ENCODE measurements around the gene WDR18.

Gene WDR18

DNA sequence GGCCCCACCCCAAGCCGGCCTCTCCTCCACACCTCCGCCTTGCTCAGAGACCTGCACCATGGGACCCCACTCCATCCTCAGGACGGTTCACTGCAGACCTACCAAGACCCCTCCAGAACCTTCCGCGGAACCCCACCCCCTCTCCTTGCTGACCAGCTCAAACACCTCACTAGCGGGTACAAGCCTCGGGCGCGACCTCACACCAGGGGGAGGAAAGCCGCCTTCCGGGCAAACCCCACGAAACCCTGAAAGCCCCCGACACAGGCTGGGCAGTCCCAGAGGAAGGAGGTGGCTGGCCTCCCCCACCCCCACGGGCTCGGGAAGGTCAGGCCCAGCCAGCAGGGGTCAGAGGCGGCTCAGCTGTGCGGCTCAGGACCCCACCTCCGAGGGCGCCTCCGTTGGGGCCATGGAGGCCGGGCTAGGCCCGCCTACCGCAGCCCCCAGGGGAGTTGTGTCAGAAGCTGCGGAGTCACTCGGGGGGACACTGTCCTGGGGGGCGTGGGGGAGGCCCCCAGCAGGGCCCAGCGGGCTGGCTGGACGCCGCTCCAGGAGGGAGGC lies 25.9 kb downstream of the WDR18 start:
- Histone ChIP-seq H3K4me3 (no peak overlapping the region), H3K27ac (no peak overlapping the region), H3K9me3 (ENCODE audit: low read depth, low read length) (no peaks in the 10 kb centered on the region), H3K36me3 (ENCODE audit: insufficient read depth, low read length) (peaks cover 11% of the 10 kb centered on the region; the same call in 1 of the 2 replicates), H3K9ac (ENCODE audit: insufficient read length) (no peak overlapping the region)
- DNase-seq (ENCODE audit: low read depth, low spot score) = no peak
- no peak for TF ChIP-seq POLR2AphosphoS5 (IDR thresholded peaks at IDR 0.05; ENCODE audit: borderline replicate concordance, low read depth, low read length)
- no peak for TF ChIP-seq FOXP2 (optimal IDR thresholded peaks at IDR 0.05; ENCODE audit: control extremely low read depth, extremely low read length, insufficient read depth)
- no peak for TF ChIP-seq EZH2 (IDR thresholded peaks at IDR 0.05)

DNA sequence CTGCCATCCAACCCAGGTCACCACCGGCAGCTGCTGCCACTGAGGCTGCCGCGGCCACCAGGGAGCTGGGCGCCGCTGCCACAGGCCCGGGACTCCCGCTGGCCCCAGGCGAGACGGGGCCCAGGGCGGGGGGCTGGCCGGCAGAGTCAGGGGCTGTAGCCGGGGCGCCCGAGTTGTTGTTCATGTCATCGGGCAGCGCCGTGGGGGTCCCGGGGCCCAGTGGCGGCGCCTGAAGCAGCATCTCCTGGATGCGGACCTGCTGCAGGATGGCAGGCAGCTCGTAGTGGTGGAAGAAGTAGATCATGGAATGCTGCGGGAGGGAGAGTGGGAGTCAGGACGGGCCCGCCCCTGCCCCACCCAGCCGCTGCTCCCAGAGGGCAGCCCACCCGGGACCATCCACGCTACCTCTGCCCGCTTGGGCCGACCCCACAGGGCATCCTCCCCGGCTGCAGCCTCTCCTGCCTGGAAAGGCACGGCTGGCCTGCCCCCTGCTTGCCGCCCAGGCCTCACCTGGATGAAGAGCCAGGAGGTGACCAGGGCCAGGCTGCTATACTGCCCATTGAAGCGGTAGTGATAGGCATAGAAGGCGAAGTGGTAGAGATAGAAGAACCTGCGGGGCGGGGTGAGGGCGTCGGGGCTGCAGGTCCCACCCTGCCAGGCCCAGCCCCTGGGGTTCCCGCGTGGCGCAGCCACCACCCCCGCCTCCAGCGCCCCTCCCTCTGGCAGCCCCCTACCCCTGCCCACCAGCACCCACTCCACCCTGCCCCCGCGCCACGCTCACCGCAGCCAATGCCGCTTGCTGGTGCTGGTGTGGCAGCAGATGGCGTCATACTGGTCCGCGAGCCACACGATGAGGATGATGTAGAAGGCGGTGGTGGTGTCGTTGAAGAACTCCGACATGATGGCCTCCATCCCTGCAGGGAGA lies 26.7 kb downstream of the WDR18 start:
- no peak overlapping the region for H3K27ac ChIP-seq
- peaks cover 11% of the 10 kb centered on the region; the same call in 1 of the 2 replicates for H3K36me3 ChIP-seq (ENCODE audit: insufficient read depth, low read length)
- no peak for DNase-seq (ENCODE audit: low read depth, low spot score)
- no peaks in the 10 kb centered on the region for H3K9me3 ChIP-seq (ENCODE audit: low read depth, low read length)
- no peak overlapping the region for H3K4me3 ChIP-seq
- no peak overlapping the region for H3K9ac ChIP-seq (ENCODE audit: insufficient read length)
- TF ChIP-seq EZH2 (IDR thresholded peaks at IDR 0.05) (no peak), FOXP2 (optimal IDR thresholded peaks at IDR 0.05; ENCODE audit: control extremely low read depth, extremely low read length, insufficient read depth) (no peak), POLR2AphosphoS5 (IDR thresholded peaks at IDR 0.05; ENCODE audit: borderline replicate concordance, low read depth, low read length) (no peak)

DNA sequence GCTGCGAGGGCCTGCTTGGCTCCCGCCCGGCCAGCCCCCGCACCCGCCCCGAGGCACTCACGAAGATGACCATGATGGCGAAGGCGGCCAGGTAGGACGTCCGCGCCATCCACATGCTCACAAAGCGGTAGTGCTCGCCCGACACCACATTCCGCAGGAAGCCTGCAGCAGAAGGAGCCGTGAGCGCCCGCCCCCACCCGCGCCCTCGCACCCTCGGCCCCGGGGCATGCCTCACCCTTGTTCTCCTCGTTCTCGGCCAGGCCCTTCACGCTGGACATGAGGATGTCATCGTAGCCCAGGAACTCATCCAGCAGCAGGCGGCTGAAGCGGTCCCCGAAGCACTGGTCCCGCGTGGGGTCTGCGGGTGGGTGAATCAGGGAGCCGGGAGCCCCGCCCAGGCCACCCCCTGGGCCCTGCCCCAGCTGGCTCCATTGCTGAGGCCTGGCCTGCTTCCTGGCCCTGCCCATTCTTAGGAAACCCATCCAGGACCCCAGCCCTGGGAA lies 27.7 kb downstream of the WDR18 start:
- TF ChIP-seq POLR2AphosphoS5 (IDR thresholded peaks at IDR 0.05; ENCODE audit: borderline replicate concordance, low read depth, low read length) = no peak
- no peak for TF ChIP-seq EZH2 (IDR thresholded peaks at IDR 0.05)
- no peak for TF ChIP-seq FOXP2 (optimal IDR thresholded peaks at IDR 0.05; ENCODE audit: control extremely low read depth, extremely low read length, insufficient read depth)
- no peak overlapping the region for H3K9ac ChIP-seq (ENCODE audit: insufficient read length)
- H3K27ac ChIP-seq = no peak overlapping the region
- no peaks in the 10 kb centered on the region for H3K9me3 ChIP-seq (ENCODE audit: low read depth, low read length)
- H3K36me3 ChIP-seq (ENCODE audit: insufficient read depth, low read length) = peaks cover 11% of the 10 kb centered on the region; the same call in 1 of the 2 replicates
- DNase-seq (ENCODE audit: low read depth, low spot score) = no peak
- no peak overlapping the region for H3K4me3 ChIP-seq

DNA sequence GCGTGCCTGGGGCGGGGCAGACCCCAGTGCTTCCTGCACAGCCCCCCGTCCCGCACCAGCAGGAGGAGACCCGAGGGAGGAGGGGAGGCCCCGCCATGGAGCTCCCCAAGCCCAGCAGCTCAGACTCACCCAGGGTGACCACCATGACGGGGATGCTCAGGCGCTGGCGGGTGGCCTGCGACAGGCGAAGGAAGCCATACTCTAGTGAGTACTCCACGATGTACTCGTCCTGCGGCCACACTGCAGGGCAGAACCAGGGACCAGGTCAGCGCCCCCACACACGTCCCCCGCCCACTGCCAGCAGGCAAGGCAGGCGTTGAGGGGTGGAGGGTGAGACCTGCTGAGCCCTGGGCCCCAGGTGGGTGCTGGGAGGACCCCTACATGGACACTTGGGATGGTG lies 28.2 kb downstream of the WDR18 start:
- TF ChIP-seq POLR2AphosphoS5 (IDR thresholded peaks at IDR 0.05; ENCODE audit: borderline replicate concordance, low read depth, low read length) = no peak
- no peak for TF ChIP-seq EZH2 (IDR thresholded peaks at IDR 0.05)
- TF ChIP-seq FOXP2 (optimal IDR thresholded peaks at IDR 0.05; ENCODE audit: control extremely low read depth, extremely low read length, insufficient read depth) = no peak
- no peak overlapping the region for H3K27ac ChIP-seq
- no peak overlapping the region for H3K4me3 ChIP-seq
- H3K9me3 ChIP-seq (ENCODE audit: low read depth, low read length) = no peaks in the 10 kb centered on the region
- DNase-seq (ENCODE audit: low read depth, low spot score) = no peak
- H3K9ac ChIP-seq (ENCODE audit: insufficient read length) = no peak overlapping the region
- H3K36me3 ChIP-seq (ENCODE audit: insufficient read depth, low read length) = peaks cover 11% of the 10 kb centered on the region; the same call in 1 of the 2 replicates

DNA sequence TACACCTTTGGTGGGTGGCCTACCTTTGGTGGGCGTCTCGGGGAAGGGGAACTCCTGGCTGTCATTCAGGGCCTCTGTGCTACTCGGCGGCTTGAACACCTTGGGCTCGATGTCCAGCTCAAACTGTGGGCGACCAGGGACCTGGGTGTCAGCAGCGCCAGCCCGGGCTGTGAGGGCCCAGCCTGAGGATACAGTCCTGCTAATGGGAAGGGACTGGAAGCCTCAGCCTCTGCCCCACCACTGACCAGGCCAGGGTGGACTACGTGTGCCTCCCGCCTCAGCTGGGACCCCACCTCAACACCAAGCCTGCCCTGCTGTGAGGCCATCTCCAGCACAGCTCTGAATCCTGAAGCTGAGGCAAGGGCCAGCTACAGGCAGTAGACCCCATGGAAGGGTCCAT lies 29.1 kb downstream of the WDR18 start:
- H3K36me3 ChIP-seq (ENCODE audit: insufficient read depth, low read length) = peaks cover 11% of the 10 kb centered on the region; the same call in 1 of the 2 replicates
- no peaks in the 10 kb centered on the region for H3K9me3 ChIP-seq (ENCODE audit: low read depth, low read length)
- no peak overlapping the region for H3K4me3 ChIP-seq
- TF ChIP-seq FOXP2 (optimal IDR thresholded peaks at IDR 0.05; ENCODE audit: control extremely low read depth, extremely low read length, insufficient read depth) (no peak), POLR2AphosphoS5 (IDR thresholded peaks at IDR 0.05; ENCODE audit: borderline replicate concordance, low read depth, low read length) (no peak), EZH2 (IDR thresholded peaks at IDR 0.05) (no peak)
- H3K9ac ChIP-seq (ENCODE audit: insufficient read length) = no peak overlapping the region
- H3K27ac ChIP-seq = no peak overlapping the region
- no peak for DNase-seq (ENCODE audit: low read depth, low spot score)

DNA sequence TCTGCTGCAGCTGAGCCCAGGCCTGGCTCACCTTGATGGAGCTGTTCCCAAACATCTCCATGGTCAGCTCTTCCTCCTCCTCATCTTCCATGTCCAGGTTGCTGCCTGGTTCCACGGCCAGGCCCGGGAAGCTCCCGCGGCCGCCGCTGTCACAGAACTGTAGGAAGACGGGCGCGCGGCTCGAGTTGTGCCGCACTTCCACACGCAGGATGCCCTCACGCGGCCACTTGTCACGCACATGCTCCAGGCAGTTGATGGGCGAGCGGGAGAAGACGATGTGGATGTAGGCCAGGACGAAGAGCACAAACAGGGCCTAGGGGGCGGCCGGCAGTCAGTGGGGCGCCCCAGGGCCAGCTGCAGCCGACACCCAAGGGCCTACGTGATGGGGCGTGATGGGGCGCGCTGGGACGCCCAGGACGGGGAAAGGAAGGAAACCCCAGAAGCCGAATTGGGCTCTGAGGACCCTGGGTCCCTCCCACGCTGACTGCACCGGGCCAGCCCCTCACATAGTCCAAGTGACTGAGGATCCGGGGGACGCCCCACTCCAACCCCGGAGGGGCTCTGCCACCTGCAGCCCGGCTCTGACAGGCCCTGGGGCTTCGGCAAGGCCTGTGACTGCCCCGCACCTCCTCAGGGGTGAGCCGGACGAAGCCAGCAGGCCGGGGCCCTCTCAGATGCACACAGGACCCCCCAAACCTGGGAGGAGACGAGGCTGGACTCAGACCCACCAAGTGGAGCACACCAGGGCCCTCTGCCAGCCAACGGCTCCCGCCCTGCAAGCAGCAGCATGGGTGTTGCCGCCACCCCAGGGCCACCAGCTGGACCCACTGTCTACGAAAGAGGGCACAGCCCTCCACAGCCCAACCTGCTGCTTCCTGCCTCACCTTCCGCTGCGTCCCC lies 30.3 kb downstream of the WDR18 start:
- TF ChIP-seq EZH2 (IDR thresholded peaks at IDR 0.05) (no peak), FOXP2 (optimal IDR thresholded peaks at IDR 0.05; ENCODE audit: control extremely low read depth, extremely low read length, insufficient read depth) (no peak), POLR2AphosphoS5 (IDR thresholded peaks at IDR 0.05; ENCODE audit: borderline replicate concordance, low read depth, low read length) (no peak)
- Histone ChIP-seq H3K9ac (ENCODE audit: insufficient read length) (no peak overlapping the region), H3K9me3 (ENCODE audit: low read depth, low read length) (no peaks in the 10 kb centered on the region), H3K4me3 (no peak overlapping the region), H3K27ac (no peak overlapping the region), H3K36me3 (ENCODE audit: insufficient read depth, low read length) (peaks cover 11% of the 10 kb centered on the region; the same call in 1 of the 2 replicates)
- no peak for DNase-seq (ENCODE audit: low read depth, low spot score)

DNA sequence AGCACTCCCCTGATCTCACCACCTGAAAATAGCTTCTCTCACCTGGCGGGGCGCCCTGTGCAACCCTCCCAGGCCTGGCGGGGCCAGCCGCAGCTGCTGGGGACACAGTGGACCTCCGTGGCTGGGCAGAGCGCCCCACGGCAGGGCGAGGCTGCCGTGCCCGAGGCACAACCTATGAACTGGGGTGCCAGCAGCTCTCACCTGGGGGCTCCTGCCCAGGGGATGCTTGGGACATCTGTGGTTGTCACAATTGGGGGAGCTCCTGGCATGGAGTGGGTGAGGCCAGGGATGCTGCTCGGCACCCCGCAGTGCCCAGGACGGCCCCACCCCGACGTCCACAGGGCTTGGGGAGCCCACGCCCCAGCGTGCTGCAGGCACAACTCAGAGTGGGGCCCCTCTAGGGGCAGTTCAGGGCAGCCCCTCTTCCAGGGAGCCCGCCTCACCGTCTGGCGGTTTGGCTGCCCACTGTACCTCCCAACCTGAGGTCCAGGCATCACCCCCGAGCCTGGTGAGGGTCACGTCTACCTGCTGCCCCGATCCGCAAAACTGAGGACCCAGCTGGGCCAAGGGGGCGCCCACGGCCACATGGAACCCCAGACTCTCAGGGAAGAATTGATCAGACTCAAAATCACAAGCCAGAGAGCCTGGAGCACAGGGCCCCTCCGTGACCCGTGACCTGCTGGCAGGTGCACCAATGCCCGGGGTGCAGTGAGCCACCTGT lies 31.1 kb downstream of the WDR18 start:
- DNase-seq (ENCODE audit: low read depth, low spot score) = no peak
- Histone ChIP-seq H3K9me3 (ENCODE audit: low read depth, low read length) (no peaks in the 10 kb centered on the region), H3K4me3 (no peak overlapping the region), H3K9ac (ENCODE audit: insufficient read length) (no peak overlapping the region), H3K27ac (no peak overlapping the region), H3K36me3 (ENCODE audit: insufficient read depth, low read length) (peaks cover 11% of the 10 kb centered on the region; the same call in 1 of the 2 replicates)
- TF ChIP-seq FOXP2 (optimal IDR thresholded peaks at IDR 0.05; ENCODE audit: control extremely low read depth, extremely low read length, insufficient read depth) (no peak), POLR2AphosphoS5 (IDR thresholded peaks at IDR 0.05; ENCODE audit: borderline replicate concordance, low read depth, low read length) (no peak), EZH2 (IDR thresholded peaks at IDR 0.05) (no peak)

All from SK-N-MC (cell line).